Stimulated activated CD4-positive, alpha-beta T cell treated with anti-CD3 and anti-CD28 coated beads, Interleukin-15, amount 100 ng/mL, for 48 hours (primary cell): ENCODE results near the gene NOX5.
"Not testable (repeated sequence)": the region's sequence is repeated elsewhere in the genome, so short reads cannot be mapped to it uniquely, and the experiment has no call there.

Experiments
- DNase-seq, 2 donors: peaks; one replicate each; pipeline ENCODE4 v3.0.0-alpha.2; 2020; ENCODE audit warnings: low read depth in 2 of 2

Gene NOX5

DNA sequence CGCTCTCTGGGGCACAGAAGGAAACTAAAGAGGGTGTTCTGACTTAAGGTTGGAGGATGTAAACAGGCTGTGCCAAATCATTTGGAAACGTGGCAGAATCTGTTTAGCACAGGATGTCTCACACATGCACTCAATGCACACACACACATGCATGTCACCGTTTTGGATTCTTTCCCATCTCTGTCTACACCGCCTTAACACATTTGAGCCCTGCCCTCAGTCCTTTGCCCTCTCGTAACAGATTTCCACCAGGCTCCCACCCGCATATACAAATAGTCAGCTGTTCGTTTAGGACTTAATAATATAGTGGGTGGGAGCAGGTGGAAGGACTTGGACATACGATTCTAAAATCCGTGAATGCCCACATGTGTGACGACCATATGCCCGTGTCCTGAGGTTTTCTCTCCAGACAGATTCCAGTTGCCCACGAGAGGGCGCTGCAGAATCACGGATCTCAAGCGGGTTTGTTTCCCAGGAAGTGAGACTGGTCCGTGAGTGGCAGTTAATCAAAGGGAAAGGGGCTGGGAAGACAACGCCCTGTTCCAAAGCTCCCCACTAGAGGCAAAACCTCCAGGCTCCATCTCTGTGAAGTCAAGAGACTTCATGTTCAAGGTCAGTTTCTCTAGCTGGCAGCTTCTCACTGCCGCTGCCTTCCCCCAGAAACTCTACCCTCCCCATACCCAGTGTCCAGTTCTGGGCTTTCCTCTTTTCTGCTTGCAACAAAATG lies 44.5 kb downstream of the NOX5 start:
- DNase-seq: peak; percentile 12 to 64

DNA sequence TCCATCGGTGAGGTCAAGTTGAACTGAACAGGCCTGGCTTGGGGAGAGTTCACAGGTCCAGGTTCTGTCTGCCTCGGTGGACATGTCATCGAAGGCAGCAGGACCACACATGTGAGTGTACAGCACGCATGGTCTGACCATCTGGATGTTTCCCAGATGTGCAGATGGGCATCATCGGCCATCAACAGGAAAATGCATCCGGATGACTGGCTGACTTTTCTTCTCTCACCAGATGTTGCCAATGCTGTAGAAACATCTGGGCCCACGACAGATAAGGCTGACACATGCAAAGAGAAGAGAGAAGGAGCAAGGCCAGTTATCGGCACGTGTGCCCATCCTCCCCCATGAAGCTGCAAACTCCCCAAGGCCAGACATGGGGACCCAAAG lies 45.1 kb downstream of the NOX5 start:
- DNase-seq: no peak

DNA sequence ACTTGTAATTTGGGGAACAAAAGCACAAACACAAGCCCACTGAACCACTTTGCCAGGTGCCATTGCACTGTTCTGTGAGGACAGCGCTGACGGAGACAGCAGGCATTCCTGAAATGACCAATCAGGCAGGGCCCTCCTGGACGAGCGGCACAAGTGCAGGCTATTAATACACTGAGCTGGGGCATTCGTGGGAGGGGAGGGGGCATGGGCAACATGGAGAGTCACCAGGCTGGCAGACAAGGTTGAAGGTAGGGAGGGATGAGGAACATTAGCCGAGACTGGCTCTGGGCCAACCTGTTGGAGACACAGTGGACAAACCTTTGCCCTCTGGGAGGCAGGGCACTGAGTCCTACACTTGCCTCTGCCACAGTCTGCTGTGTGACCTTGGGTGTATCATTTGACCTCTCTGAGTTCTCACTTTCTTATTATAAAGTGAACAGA lies 45.6 kb downstream of the NOX5 start:
- DNase-seq: no peak

DNA sequence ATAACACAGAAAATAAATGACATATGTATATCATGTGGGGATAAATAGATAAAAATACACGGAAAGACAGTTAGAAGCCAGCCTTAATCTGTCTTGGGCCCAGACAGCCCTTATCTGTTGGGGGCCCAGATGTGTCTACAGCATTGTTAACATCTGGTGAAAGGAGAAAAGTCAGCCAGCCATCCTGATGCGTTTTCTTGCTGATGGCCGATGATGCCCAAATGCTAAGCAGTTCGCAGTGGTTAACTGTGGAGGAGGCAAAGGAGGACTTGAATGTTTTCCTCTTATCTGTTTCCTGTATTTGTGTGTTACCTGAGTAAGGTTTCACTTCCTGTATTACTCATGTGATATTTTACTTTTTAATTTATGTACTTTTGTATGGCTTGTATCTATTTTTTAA lies 46.2 kb downstream of the NOX5 start:
- no peak for DNase-seq

DNA sequence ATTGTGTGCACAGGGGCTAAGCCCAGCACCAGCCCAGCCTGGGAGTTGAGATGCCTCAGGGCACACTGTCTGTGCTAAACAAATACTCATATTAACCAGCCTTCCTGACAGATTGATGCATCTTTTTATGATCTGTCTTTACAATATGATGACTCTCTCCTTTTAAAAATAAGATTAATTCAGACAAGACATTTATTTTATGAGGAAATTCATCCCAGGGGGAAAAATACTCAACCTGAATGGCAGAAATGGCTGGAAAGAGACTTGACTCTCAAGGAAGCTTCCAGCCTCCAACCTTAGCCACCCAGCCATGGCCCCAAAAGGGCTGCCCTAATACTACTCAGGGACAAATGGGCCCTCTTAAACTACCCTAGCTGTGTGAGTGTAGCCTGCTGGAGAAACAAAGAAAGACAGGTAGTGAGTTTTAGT lies 46.9 kb downstream of the NOX5 start:
- no peak for DNase-seq

DNA sequence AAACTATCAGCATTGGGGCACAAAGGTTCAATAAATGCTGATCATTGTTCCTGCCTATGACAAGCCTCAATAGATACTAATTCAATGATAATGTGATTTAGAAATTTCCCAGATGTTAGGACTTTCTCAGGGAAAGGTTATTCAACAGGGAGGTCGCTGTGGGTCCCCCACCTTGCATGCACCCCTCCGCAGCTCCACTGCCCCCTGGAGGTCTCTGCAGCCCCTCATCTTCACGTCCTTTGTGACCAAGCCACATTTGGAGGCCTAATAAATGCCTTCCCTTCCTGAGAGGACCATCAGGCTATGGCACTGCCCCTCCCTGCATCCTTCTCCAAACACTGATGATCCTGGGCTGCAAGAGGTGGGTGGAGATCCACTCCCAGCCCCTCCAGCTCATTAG lies 50.2 kb downstream of the NOX5 start:
- no peak for DNase-seq

DNA sequence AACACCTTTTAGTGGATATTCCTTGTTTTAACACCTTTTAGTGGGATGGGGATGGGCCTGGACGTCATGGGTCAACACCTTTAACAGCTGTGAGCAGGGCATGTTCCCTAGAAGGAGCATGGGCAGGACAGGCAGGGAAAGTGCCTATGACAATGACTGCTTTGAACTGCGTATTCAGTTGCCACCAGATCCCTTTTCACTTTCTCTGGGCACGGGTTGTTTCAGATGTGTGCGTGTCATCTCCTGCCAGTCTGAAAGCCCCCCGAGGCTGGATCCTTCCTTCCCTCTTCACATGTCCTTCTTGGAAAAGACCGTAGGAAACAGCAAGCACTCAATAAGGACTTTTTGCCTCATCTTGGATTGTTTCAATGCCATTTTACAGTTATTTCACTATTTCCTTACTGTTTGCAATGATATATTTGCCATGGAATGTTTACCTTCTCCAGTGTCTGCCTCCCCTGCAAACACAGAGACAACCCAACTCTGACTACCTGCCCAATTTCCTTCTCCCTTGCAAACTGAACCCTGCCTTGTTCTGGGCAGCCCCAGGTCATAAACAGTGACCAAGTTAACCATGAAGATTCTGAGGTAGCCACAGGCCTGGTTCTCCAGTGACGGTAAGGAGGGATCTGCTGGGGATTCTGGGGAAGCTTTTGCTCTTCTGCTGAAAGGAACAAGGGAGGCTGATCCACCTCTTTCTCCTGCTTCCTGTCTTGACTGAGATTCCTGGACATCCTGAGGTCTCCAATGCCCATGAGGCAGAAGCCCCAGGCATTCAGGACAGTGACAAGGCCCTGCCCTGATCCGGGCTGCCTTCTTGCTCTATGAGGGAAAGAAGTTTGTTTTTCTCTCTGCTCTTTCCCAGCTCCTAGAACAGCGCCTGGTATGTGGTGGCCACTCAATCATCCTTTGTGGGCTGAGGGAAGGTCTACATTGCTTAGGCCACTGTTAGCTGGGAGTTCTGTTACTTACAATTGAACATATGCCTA lies 51.8 kb downstream of the NOX5 start:
- no peak for DNase-seq

DNA sequence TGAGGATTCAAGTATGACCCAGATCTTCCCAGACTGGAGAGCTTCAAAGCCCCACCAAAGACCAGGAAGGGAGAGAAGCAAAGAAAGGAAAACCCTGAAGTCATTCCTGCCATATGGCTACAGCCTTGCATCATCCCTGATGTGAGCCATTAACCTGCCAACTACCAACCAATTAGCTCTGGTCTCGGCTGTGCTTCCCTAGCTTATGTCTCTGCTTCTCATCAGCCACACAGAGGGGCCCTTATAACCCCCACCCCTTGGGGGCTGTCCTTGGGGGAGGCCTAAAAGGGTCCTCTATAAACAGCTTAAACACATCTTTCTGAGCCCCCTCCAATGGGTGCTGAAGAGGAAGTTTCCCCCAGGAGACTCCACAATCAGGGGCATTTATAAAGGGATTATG lies 52.8 kb downstream of the NOX5 start:
- DNase-seq: no peak

DNA sequence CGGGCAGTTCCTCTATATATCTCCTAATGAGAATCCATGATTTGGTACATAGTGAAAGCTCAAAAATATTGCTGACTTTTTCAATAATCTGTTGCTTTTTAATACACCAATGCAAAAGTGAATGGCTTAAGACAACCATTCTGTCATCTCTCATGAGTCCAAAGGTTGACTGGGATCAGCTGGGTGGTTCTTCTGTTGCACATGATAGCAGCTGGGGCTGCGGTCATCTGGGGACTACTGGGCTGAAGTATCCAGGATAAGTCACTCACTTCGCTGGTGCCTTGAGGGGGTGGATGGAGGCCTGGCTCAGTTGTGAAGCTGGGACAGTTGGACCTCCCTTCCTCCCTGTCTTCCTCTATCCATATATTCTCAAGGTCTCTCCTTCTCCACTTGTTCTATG lies 53.7 kb downstream of the NOX5 start:
- no peak for DNase-seq

DNA sequence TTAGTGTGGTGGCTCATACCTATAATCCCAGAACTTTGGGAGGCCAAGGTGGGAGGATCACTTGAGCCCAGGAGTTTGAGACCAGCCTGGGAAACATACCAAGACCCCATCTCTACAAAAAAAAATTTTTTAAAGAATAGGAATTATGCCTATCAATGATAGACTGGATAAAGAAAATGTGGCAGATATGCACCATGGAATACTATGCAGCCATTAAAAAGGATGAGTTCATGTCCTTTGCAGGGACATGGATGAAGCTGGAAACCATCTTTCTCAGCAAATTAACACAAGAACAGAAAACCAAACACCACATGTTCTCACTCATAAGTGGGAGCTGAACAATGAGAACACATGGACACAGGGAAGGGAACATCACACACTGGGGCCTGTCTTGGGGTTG lies 54.8 kb downstream of the NOX5 start:
- not testable (repeated sequence) for DNase-seq

DNA sequence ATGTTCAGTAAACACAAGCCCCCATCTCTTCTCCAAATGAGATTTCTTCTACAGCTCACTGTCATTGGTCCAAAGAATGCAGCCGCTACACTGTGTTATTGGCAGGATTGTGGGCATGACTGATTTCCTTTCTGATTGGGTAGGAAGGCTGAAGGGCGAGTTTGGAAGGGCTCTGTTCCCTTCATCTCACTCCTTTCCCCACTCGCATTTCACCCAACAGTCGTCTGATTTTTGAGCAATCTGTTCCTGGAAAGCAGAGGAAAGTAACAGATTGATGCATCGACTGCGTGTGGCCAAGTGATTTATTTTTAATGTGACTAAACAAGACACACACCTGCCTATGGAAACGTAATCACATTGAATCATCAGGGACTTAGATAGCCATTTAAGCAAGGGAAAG lies 55.5 kb downstream of the NOX5 start:
- no peak for DNase-seq

DNA sequence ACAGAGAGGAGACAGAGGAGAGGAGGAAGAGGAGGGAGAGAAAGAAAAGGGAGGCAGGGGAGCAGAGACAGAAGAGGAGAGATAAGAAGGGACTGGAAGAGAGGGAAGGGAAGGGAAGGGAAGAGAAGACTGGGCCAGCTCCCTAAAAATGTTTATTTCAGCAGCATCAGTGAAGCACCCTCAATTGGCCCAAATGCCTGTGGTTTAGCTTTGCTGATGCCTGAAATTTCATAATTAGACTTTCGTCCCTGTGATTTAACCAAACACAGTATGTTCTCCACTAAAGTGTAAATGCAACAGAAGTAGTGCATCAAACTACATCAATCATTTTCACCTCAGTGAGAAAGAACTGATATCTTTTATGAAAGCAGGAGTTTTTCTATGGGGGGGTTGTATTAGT lies 55.9 kb downstream of the NOX5 start:
- no peak for DNase-seq

DNA sequence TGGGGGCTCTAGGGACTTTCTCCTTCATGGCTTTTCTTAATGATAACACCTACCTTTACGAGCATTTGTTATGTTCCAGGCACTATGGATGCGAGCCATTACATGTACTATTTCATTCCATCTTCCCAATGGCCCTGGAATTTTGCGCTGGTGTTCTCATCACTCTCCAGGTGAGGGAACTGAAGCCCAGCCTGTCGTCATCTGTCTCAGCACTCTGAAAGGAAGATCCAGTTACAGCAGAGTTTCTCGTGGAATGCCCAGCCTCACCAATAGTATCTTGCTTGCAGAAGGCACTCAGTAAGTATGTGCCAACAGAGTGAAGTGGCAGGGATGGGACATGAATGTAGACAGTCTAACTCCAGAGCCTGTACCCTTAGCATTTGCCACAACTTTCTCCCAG lies 56.8 kb downstream of the NOX5 start:
- no peak for DNase-seq

DNA sequence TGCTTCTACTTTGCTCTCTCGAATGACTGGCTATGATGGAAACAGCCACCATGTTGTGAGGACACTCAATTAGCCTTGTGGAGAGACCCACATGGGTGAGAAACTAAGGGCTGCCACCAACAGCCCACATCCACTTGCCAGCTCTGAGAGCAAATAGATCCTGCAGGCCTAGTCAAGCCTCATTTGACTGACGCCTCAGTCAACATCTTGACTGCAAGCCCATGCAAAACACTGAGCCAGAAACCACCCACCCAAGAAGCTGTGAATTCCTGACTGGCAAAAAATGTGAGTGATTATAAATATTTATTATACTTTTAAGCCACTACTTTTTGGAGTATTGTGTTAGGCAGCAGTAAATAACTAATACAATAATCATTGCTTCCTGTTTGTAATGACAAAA lies 58.4 kb downstream of the NOX5 start:
- DNase-seq: no peak

DNA sequence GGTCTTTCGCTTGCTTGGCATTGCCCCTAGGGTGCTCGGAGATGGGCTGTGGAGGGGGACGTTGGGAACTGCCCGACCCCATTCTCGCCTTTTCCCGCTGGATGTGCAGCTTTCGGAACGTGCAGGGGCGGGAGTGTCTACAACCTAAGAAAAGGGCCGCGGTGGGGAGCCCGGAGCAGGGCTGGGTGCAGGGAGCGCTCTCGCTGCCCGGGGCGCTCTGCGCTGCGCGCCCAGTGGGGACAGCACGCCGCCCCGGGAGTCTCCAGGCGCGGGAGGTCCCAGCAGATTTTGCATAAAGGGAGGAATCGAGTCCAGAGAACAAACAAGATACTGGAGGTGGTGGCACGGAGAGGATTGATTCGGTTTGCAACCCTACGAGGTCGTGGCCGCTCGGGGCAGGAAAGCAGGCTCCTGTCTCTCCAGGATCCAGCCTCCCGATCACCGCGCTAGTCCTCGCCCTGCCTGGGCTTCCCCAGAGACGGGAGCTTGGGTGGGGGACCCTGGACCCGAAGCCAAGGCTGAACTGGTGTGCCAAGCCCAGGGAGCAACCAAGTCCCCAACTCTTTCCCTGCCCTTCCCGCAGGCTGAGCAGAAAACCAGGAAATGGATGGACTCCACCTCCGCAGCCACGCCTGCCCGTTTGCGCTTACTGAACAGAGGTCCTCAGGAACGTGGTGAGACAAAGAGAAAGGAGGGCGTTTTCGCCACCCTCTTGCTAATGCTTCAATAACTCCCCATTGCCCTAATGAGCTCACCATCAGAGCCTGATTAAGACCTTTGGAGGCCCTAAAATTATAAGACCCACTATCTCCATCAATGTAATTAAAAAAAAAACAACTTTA lies 59.7 kb downstream of the NOX5 start:
- DNase-seq: no peak

DNA sequence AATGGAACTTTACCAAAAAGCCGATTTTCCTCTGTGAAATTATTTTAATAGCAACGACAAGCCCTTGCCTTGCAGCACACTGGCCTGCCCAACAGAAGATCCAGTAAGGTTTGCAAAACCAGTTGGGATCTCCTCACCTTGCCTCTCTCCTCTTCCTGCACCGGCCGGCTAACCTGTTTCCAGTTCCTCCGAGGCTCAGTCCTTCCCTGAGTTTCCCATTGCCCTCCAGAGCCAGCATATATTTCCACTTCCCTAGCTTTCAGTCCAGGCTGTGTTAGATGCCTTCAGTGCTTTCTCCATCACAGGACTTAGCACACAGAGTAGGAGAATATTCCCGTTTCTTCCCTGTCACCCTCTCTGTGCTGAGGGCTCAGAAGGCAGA lies 60.3 kb downstream of the NOX5 start:
- no peak for DNase-seq

DNA sequence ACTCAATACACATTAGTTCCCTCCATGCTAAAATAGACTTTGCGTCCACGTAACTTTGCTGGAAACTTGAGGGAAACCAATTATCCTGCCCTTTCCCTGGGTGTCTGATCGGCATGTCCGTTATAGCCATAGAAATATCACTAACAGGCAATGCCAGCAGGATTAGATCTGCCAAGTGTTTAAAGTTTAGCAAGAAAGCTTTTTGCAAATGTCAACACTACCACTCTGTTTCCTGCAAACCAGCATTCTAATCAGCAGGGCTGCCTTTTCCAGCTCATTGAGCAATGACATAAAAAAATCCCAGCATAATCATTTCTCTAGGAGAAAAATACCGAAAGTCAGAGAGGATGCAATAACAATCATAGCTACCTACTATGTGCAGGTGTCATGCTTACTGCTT lies 60.9 kb downstream of the NOX5 start:
- no peak for DNase-seq

DNA sequence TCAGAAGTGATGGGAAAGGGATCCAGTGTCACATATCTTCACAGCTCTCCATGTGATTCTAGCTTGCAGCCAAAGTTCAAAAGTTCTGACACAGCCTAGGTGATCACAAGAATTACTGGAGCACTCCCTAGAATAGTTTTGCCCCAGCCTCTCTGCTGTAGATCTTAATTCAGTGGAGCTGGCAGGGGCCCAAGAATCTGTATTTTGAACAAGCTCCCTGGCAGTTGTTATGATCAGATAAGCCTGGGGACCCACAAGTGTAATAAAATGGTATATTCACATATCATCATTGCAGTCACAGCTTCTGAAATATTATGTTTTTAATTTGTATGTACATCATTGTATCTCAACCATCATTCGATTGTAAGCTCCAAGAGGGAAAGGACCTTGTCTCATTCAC lies 62.3 kb downstream of the NOX5 start:
- DNase-seq: no peak

DNA sequence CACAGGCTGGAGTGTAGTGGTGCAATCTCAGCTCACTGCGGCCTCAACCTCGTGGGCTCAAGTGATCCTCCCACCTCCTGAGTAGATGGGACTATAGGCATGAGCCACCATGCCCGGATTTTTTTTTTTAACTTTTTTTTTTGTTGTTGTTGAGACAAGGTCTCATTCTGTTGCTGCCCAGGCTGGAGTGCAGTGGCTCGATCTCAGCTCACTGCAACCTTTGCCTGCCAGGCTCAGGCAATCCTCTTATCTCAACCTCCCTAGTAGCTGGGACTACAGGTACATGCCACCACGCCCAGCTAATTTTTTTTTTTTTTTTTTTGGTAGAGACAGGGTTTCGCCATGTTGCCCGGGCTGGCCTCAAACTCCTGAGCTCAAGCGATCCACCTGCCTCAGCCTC lies 64.1 kb downstream of the NOX5 start:
- DNase-seq: no peak

DNA sequence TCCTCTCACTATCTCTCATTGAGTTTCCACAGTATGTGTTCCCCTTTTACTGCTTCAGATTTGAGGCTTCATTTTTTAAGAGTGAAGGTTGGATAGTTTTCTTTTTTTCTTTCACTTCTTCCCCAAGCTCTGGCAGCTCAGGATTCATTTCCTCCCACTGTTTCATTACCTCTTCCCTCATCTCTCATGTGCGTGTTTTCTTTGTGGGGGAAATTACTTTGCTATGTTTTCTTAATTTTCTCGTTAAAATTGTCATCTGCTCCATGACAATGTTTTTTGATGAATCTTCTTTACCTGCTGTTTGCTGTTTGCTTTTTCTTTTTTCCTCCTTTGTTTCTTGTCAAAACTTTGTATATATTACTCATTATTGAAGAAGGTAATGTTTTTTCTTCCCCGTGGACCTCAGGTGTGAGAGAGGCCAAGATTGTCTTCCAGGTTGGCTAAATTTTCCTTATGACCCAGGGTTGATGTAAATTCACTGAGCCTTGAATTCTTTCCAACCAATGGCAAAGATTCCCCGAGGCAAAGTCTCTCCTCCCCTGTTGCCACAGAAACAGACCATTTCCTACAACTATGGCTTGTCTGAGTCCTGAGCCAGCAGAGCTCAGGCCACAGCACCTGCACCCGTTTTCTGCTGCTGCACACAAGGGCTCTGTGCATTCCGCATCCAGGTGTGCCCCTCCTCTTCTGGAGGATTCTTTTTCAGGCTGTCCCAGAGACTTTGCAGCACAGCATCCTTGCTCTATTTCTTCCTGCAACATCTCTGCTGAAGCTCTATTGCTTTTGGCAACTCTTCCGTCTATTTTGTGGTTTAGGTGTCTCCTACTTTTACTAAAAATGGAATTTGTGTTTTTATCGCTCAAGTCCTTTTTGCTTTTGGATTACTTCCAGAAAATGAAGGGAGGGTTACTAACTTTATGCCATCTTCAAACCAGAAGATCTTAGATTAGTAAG lies 66.1 kb downstream of the NOX5 start:
- no peak for DNase-seq
